Thyroid gland (tissue), 4 donors: ENCODE results near the gene WDR19. TPM values are rescaled to one million over a fixed set of nuclear protein-coding genes. Genes with fewer than 3 reads are reported as not detected.

Source experiments
- DNase-seq, 2 donors: peaks; one replicate each; pipeline ENCODE4 v3.0.0-alpha.2; 2019
- H3K27ac ChIP-seq, 3 donors: fragments of 200-600 bp; sonication (generic); 1 replicate in 2 of 3; 2 replicates in 1 of 3; pipeline ENCODE4 v1.5.1; 2016 to 2019; ENCODE audit warnings: mild to moderate bottlenecking in 1 of 3, moderate library complexity in 1 of 3
- H3K27me3 ChIP-seq: fragments of 200-600 bp; sonication (generic); one replicate; pipeline ENCODE4 v1.5.1; 2019
- H3K36me3 ChIP-seq, 2 donors: fragments of 200-600 bp; sonication (generic); one replicate each; pipeline ENCODE4 v1.5.1; 2016 to 2019
- H3K4me1 ChIP-seq, 2 donors: fragments of 200-600 bp; sonication (generic); one replicate each; pipeline ENCODE4 v1.5.1; 2017 to 2019
- H3K4me3 ChIP-seq, 3 donors: fragments of 200-600 bp; sonication (generic); replicated peaks in 1 of 3; 1 replicate in 2 of 3; 2 replicates in 1 of 3; pipeline ENCODE4 v1.5.1; 2016; ENCODE audit warnings: mild to moderate bottlenecking in 1 of 3
- H3K9me3 ChIP-seq: fragments of 200-600 bp; sonication (generic); one replicate; pipeline ENCODE4 v1.5.1; 2017
- CTCF ChIP-seq, 6 experiments: fragments of 200-600 bp in 3 of 6; fragments of 450-650 bp in 3 of 6; sonication (generic) in 3 of 6; IDR thresholded peaks; one replicate each; pipeline ENCODE4 v1.5.1; 2016 to 2019; ENCODE audit warnings: antibody characterized with exemption in 6 of 6, mild to moderate bottlenecking in 2 of 6, inconsistent platforms in 1 of 6, moderate library complexity in 1 of 6
- POLR2A ChIP-seq, 2 donors: fragments of 450-650 bp; IDR thresholded peaks; one replicate each; pipeline ENCODE4 v1.6.1; 2017; ENCODE audit warnings: antibody characterized with exemption in 2 of 2, mild to moderate bottlenecking in 2 of 2, moderate library complexity in 1 of 2
- WGBS, 2 donors: methylation state at CpG; one replicate each; pipeline ENCODE4 v1.1.5; 2017; 5-methylcytosine and 5-hydroxymethylcytosine counted together
- intact Hi-C: fragments of 100-400 bp; cut with DNase I; formaldehyde crosslinking; loops from one replicate; pipeline ENCODE4 v1.15.1; 2023
- total RNA-seq, 4 donors: library from RNA; depleted of rRNA; stranded (reverse); fragments of >200 nt; gene quantifications; one replicate each; pipeline ENCODE4 v1.2.3, GENCODE V29; 2016

WDR19 gene
- total RNA-seq, 4 donors from 2014 or later: 62.9 to 92.9 (median 82.0) TPM

- DNase-seq: no peak
- Histone ChIP-seq H3K27ac (no peak overlapping the region), H3K4me3 (no peak overlapping the region), H3K4me1 (no peaks in the 10 kb centered on the region), H3K36me3 (peaks cover 17 to 30% of the 10 kb centered on the region in 2 donors), H3K9me3 (no peaks in the 10 kb centered on the region), H3K27me3 (no peaks in the 10 kb centered on the region)
- intact Hi-C loops: no loop called here
- TF ChIP-seq CTCF (IDR thresholded peaks at IDR 0.05) (no peak), POLR2A (IDR thresholded peaks at IDR 0.05) (no peak)
These were observed 22.2 kb downstream of the WDR19 start for GRCh38 chr4:39204543-39204942.

- no peak overlapping the region for H3K4me3 ChIP-seq
- TF ChIP-seq CTCF (IDR thresholded peaks at IDR 0.05) (no peak), POLR2A (IDR thresholded peaks at IDR 0.05) (no peak)
- H3K36me3 ChIP-seq: peaks cover 17 to 30% of the 10 kb centered on the region in 2 donors
- intact Hi-C loops: no loop called here
- 86 to 95% methylated on average over 1 of the region's 1 CpG for WGBS, 2 donors
- no peak for DNase-seq
- no peaks in the 10 kb centered on the region for H3K27me3 ChIP-seq
- H3K9me3 ChIP-seq: no peaks in the 10 kb centered on the region
- H3K4me1 ChIP-seq: no peaks in the 10 kb centered on the region
- no peak overlapping the region for H3K27ac ChIP-seq
These were observed 22.7 kb downstream of the WDR19 start for GRCh38 chr4:39205000-39205399.

GRCh38 chr4:39205476-39205875 is 23.1 kb downstream of the WDR19 start:
- peaks cover 17 to 30% of the 10 kb centered on the region in 2 donors for H3K36me3 ChIP-seq
- no peaks in the 10 kb centered on the region for H3K27me3 ChIP-seq
- H3K4me3 ChIP-seq: no peak overlapping the region
- intact Hi-C loops: no loop called here
- no peak for DNase-seq
- H3K9me3 ChIP-seq: no peaks in the 10 kb centered on the region
- TF ChIP-seq POLR2A (IDR thresholded peaks at IDR 0.05): no peak
- no peak overlapping the region for H3K27ac ChIP-seq
- WGBS, 2 donors: 92 to 96% methylated on average over 3 of the region's 3 CpGs
- no peaks in the 10 kb centered on the region for H3K4me1 ChIP-seq

- intact Hi-C loops: no loop called here
- DNase-seq: no peak
- no peak overlapping the region for H3K27ac ChIP-seq
- no peaks in the 10 kb centered on the region for H3K4me1 ChIP-seq
- no peaks in the 10 kb centered on the region for H3K27me3 ChIP-seq
- TF ChIP-seq CTCF (IDR thresholded peaks at IDR 0.05) (no peak), POLR2A (IDR thresholded peaks at IDR 0.05) (no peak)
- 59 to 68% methylated on average over 2 of the region's 2 CpGs for WGBS, 2 donors
- H3K4me3 ChIP-seq: no peak overlapping the region
- no peaks in the 10 kb centered on the region for H3K9me3 ChIP-seq
- H3K36me3 ChIP-seq: peaks cover 10 to 11% of the 10 kb centered on the region in 2 donors
These were observed 45.6 kb downstream of the WDR19 start for GRCh38 chr4:39227906-39228305.

GRCh38 chr4:39228377-39228776 is 46.0 kb downstream of the WDR19 start:
- H3K27ac ChIP-seq: no peak overlapping the region
- WGBS, 2 donors: 86 to 93% methylated on average over 4 of the region's 4 CpGs
- H3K4me3 ChIP-seq: no peak overlapping the region
- peaks cover 10 to 15% of the 10 kb centered on the region in 2 donors for H3K36me3 ChIP-seq
- H3K9me3 ChIP-seq: no peaks in the 10 kb centered on the region
- H3K27me3 ChIP-seq: no peaks in the 10 kb centered on the region
- intact Hi-C loops: no loop called here
- H3K4me1 ChIP-seq: no peaks in the 10 kb centered on the region
- no peak for DNase-seq
- TF ChIP-seq CTCF (IDR thresholded peaks at IDR 0.05): no peak
- TF ChIP-seq POLR2A (IDR thresholded peaks at IDR 0.05): no peak

GRCh38 chr4:39230462-39230861 is 48.1 kb downstream of the WDR19 start:
- 93 to 96% methylated on average over 2 of the region's 2 CpGs for WGBS, 2 donors
- no peaks in the 10 kb centered on the region for H3K4me1 ChIP-seq
- no peak overlapping the region for H3K4me3 ChIP-seq
- no peak for TF ChIP-seq POLR2A (IDR thresholded peaks at IDR 0.05)
- no peak for TF ChIP-seq CTCF (IDR thresholded peaks at IDR 0.05)
- intact Hi-C loops: no loop called here
- H3K9me3 ChIP-seq: no peaks in the 10 kb centered on the region
- H3K36me3 ChIP-seq: peaks cover 10 to 18% of the 10 kb centered on the region in 2 donors
- no peaks in the 10 kb centered on the region for H3K27me3 ChIP-seq
- H3K27ac ChIP-seq: no peak overlapping the region
- DNase-seq: no peak
